ENCODE results near the gene ADAMTS3.
"Not testable (repeated sequence)": the region's sequence is repeated elsewhere in the genome, so short reads cannot be mapped to it uniquely, and the experiment has no call there.

ADAMTS3 gene

DNA sequence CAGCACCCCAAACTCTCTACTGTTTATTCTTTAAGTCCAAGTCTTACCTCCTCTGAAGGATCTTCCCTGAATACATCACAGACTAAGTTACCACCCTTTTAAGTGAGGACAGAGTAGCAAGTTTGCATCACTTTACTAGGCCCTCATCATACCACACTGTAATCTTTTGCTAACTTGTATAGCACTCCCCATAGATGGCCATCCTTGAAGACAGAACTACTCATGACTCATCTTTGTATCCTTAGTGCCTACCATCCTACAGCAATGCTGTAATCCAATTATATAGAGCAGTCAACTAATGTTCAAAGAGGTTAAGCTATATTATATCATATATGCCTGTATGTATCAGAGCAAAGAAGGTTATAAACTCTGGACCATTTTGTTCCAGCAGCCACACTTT, 101.4 kb downstream of the ADAMTS3 start:
- DNase-seq, result no peak

DNA sequence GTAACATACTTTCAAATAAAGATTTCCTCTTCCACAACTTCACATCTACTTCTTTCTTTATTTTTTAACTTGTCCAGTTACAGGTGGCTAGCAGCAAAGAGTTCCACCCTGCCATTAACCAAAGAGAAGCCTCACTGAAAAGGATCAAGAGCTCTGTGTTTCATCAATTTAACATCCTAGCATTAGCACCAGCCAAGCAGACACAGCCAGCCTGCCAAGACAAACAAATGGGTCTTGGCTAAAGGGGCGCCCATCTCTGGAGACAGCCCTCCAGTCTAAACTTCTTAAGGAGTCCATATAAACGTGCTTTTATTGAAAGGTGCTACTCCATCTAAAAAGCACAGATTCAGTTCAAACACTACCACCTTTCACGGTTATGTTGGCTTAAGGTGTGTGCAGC, 105.3 kb downstream of the ADAMTS3 start:
- no peak for DNase-seq

DNA sequence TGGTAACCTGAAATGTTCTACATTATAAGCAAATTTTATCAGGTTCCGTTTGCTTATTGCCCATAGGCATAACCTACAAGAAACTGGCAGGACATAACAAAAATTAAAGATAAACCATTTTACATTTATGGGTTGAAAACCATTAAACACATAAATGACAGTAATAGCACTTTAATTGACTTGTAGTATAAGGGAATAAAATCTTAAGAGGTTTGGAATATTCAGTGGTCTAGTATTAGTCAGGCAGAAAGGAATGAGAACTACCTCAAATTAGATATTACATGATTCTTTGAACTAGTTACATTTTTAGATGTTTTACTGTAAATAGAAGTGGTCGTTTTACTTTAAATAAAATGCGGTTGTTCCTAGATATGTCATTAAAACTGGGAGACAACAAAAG, 111.9 kb downstream of the ADAMTS3 start:
- no peak for DNase-seq

DNA sequence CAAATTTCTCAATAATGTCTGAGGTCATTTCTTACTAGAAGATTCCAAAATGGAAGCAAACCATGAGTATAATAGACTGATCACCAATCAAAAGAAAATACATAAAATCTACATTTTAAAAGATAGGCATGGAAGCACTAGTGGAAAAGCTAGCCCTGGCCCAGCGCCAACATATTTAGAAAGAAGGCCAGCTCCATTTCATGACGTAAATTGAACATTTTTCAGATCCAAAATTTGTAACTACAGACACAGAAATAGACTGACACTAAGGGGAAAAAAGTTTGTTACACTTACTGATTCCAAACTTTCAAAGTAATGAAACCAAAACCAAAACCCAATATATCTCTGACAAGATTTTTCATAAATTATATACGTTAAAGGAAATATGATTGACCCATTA, 117.7 kb downstream of the ADAMTS3 start:
- DNase-seq, result no peak

DNA sequence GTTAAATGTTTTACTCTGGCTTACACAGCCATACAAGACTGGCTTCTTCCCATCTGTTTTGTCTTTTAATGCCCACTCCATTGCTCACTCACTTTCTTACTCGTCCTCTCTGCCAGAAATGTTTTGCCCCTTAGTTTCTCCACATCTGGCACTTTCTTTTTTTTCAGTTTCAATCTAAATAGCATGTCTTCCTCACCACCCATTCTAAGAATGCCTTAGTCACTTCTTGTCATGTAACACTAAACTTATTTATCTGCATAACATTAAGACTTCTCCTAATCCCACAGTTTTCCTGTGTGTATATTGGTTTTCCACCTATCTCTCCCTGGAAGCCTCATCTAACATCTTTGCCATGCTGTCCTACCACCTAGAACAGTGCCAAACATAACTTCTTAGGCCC, 119.3 kb downstream of the ADAMTS3 start:
- DNase-seq, result no peak

DNA sequence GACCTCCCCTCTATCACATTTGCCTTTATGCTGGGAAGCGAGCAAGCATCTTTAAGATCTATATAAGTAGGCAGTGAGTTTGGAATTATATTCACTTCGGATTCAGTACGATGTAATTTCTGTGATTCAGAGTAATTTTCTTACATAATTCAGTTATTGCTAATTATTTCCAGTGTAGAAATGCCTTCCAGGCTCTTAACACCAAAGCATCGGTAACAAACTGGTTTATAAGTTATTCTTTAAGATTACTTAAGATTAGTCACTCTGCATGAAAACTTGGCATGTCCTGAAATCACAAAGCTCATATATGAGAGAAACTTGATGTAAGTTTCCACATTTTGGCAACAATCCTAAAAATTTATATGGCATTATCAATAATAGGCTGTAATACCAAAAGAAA, 120.8 kb downstream of the ADAMTS3 start:
- no peak for DNase-seq

DNA sequence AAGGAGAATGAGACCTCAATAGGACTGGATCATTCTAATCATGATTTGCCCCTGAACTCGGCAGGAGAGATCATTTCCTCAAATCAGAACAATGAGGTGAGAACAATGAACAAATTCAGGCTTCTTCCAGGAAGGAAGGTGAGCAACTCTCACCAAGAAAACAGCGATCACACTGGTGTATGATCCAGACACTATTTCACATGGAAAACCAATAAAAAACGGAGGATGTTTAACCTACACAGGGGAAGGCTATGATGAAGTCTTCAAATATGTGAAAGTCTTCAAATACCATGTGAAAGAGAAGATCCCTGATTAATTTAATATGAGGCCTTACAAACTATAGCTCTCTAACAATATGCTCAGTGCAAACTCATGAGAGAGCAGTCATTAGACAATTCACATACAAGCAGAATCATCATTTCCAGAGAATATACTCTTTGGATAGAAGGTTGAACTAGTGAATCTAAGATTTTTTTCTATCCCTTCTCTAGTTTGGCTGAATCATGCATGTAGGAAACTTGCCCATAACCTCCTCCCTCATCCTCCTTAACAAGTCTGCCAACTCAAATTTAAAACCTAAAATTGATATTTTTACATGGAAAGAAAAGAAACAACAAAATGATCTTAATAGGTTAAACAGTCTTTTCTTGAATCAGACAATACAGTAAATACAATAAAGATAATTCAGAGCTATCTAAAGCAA, 122.5 kb downstream of the ADAMTS3 start:
- no peak for DNase-seq

DNA sequence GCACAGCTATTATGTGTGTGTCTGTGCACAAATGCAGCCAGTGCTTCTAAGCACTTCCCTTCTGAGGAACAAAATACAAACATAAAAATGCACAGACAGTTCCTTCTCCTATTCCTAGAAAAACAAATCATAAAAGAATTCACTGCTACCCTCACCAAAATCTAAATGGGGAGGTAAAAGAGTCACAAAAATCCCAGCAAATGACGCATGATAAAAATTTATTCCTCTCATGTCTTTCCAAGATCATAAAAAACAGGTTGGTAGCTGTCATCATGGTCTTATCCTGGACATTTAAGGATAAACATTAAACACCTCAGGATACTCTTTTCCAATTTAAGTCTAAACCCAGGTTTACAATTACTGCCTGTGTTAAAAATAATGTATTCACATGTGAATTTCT, 124.9 kb downstream of the ADAMTS3 start:
- no peak for DNase-seq

DNA sequence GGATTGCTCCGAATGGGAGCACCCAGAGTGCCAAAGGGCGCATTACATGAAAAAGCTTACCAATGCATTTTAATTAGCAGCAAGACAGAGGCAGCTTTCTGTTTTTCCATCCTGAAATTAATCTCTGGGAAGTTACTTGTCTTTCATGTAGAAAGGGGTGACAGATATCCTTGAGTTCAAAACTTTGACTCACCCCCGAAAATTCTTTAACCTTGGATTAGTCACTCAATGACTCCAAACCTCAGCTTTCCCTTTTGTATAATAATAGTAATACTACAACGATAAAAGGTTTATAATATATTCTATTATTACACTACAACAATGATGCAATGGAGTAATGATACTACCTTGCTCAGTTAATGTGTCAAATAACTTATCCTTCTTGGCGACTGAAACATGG, 126.3 kb downstream of the ADAMTS3 start:
- DNase-seq, result no peak

DNA sequence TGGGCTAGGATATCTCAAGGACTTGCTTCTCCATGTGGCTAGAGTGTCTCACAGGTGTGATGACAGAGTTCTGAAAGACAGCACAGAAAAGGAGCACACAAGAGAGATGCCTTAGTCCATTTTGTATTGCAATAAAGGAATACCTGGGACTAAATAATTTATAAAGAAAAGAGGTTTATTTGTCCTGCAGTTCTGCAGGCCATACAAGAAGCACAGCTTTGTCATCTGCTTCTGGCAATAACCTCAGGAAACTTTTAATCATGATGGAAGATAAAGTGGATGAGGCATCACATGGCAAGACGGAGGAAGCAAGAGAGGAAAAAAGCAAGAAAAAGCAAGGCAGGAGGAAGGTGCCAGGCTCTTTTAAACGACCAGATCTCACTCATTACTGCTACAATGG, 126.9 kb downstream of the ADAMTS3 start:
- no peak for DNase-seq

DNA sequence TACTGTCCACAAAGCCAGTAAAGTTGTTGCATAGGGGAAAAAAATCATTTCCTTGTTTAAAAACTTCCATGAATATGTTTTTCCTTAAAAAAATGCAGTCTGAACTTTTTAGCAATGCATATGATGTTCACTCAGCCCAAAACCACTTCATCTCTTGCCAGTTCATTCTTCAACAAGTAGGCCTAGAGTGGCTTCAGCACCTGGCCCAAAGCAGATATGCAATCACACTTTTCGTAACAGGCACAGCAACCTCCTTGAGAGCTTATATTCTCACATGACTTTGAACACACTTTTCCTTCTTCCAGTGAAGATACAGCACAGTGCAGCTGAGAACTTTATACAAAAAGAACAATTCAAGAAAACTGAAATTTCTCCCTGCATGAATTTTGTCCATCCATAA, 128.6 kb downstream of the ADAMTS3 start:
- DNase-seq, result no peak

DNA sequence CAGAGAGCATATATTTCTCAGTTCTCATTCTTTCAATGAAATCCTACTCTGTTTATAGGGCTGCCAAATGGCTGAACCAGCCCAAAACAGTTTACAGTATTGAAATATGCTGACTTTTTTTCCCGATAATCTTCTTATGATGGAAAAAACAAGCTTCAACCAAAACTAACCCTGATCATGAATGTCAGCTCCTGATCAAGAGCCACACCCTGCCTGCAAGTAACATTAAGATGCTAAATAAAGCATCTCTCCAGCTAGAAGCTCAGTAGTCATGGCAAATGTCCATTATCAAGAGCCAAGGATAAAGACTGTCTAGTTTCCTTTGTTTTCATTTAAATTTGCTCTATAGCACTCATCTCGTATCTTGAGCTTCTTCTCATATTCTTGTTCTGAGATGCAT, 136.0 kb downstream of the ADAMTS3 start:
- no peak for DNase-seq

DNA sequence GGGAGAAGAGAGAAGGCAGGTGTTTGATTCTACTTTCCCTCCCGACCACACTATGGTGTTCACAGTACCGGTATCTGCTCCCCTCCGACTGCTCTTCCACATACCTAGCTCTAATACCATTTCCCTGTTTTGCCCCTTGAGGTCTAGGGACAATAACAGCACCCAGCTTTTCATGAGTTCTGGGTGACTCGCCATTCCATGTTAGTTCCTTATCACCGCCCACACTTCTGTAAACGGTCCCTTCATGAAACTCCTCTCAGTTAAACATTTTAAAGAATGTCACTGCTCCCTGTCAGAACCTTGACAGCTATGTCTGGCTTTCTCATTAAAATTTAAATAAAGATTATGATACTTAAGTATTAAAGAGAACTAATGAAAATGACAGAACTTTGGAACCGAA, 136.7 kb downstream of the ADAMTS3 start:
- DNase-seq, result peak in 1 of 2 donors; percentile 23

DNA sequence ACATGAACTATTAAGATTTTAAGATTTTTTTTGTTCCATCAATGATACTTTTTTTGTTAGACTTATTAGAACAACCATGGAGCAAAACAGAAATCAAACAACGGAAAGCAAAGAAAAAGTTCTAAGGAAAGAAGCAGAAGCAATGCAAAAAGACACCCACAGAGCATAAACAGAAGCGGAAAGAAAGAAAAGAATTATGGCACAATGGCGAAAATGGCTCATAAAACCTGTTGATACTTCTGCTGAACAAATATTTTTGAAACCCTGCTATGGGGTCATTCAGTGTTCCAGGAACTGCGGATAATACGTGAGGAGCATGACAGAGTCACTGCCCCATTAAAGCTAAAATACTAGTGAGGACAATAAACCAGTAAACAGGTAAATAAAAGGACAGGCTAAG, 138.0 kb downstream of the ADAMTS3 start:
- DNase-seq, result no peak

DNA sequence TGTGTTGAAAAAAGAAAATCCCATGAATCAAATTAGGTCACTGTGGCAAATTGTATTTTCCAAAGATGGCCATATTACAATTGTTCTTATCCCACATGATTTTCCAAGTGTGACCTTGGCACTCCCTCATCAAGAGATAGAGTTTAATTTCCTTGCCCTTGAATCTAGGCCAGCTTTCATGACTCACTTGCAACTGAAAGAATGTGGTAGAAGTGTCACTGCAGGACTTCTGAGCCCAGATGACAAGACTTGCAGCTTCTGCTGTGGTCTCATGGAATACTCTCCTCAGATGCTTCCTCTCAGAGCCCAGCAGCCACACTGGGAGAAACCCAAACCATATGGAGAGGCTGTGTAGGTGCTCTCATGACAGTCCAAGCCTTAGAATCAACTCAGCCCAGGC, 139.0 kb downstream of the ADAMTS3 start:
- DNase-seq, result no peak

DNA sequence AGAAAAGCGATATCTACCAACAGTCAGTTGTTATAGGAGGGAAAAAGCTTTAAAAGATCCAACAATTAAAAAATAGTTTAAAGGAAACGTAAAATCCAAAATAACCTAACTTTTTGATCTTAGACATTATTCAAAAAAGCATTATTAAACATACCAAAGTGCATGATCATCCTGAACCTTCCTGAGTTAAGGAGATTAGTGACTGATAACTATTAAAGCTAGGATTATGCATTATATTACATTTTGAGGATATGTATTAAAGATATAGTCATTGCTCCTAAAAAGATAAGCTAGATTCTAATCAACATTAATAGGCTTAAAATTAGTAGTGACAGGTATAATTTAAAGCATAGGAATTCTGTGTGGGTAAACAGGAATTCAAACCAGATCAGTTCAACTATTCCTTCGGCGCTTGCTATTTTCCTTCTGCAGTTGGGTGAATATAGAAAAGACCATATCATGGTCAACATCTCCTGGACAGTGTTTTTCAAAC, 139.6 kb downstream of the ADAMTS3 start:
- no peak for DNase-seq

DNA sequence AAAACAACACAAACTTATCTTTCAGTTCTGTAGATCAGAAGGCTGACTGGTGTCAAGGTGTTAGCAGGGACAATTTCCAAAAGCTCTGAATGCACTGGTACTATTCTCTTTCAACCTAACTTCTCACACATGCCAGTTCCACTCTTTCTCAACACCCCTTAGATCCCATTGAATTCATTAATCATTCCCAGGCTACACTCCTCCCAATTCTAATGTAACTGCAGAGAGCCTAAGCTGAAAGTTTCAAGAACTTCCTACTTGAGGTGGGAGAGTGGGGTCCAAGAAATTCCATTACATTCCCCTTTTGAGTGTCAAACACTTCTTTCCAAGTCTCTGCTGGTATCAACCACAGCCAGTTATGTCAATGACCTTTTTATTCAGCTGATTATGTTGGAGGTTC, 142.0 kb downstream of the ADAMTS3 start:
- no peak for DNase-seq

DNA sequence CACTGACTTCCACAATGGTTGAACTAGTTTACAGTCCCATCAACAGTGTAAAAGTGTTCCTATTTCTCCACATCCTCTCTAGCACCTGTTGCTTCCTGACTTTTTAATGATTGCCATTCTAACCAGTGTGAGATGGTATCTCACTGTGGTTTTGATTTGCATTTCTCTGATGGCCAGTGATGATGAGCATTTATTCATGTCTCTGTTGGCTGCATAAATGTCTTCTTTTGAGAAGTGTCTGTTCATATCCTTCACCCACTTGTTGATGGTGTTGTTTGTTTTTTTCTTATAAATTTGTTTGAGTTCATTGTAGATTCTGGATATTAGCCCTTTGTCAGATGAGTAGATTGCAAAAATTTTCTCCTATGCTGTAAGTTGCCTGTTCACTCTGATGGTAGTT, 143.1 kb downstream of the ADAMTS3 start:
- not testable (repeated sequence) for DNase-seq

DNA sequence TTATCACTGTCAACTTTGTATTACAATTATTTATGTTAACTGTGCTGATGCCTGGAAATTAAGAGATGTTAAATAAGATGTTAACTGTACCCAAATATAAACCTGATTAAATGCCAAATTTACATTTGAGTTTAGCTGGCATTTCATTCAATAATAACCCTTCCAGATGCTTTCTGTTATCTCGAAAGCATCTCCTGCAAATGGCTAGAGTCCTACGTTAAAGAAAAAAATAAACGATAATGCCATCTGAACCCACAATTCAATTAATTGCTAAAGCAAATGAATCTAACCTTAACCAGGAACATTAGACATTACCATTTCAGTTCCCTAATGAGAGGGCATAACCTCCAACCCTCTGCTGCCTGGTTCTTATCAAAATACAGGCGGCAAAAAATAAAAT, 145.0 kb downstream of the ADAMTS3 start:
- no peak for DNase-seq

DNA sequence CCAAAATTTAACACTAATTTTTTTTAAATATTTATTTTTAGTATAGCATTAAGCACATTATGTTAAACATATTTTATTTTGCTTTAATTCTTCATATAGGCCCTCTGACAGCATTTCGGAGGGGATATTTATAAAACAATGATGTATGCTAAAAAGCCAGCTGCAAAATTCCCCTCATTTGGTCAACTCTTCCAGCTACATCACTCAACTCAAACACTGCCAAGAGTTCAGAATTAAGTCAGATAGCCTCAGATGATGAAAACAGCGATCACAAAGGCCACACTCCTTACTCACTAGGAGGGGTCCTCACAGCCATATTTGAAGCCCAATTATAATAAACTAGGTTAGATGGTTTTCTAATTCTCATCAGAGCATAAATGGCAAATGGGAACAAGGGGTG, 146.6 kb downstream of the ADAMTS3 start:
- no peak for DNase-seq

DNA sequence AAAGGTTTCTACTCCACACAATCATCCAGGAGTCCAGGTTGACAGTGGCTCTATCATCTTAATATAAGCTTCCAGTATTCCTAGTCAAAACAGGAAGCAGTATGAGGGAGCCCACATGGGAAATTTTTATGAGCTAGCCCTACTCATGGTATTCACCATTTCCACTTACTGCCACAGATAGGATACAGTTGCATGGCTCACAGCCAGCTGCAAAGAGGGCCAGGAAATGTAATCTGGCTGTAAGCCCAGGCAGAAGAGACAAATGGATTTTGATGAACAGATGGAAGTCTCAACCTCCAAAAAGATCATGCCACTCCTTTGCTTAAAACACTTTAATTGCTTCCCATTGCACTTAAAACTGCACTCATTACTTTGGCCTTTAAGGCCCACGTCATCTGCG, 150.6 kb downstream of the ADAMTS3 start:
- no peak for DNase-seq

DNA sequence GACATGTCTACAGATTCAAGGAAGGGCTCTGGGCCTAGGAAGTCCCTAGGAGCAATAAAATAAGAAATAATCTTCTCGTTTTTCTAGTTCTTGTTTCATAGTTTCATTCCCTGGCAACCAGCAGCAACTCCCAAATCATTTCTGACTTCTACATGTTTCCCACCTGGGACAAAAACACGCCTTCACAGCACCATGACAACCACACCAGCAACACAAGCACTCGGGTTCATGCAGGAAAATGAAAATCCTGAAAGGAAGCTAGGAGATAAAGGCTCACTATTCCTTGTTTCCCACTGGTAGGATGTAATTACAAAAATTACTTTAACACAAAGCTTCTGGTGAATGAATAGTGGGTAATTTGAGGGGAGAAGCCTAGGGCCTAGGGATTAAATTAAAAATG, 158.9 kb downstream of the ADAMTS3 start:
- DNase-seq, result no peak

DNA sequence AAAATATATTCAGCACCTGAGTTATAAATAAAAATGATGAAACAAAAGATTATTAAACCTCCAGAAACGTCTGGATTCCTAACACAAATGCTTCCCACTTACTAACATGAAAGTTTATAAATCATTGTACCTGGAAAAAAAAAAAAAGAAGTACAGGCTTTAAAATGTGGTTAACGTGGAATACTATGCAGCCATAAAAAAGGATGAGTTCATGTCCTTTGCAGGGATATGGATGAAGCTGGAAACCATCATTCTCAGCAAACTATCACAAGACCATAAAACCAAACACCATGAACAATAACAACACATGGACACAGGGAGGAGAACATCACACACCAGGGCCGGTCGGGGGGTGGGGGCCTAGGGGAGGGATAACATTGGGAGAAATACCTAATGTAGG, 160.5 kb downstream of the ADAMTS3 start:
- DNase-seq, result no peak

DNA sequence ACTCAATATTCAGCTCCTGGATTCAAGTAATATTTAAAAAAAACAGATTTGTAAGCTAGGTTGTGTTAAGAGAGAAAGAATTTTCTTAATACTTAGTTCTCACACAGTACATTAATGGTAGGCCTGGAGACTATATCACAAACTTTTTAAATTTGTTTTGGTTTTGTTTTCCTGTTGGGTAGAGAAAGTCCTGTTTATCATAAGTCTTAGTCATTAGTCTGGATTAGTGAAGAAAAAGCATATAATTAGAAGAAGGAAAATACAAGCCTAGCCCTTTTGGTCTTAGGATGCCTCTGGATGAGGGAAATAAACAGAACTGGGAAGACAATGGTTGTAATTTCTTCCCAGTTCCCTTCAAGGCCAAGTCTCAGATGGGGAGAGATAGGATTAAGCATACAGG, 163.6 kb downstream of the ADAMTS3 start:
- DNase-seq, result no peak

DNA sequence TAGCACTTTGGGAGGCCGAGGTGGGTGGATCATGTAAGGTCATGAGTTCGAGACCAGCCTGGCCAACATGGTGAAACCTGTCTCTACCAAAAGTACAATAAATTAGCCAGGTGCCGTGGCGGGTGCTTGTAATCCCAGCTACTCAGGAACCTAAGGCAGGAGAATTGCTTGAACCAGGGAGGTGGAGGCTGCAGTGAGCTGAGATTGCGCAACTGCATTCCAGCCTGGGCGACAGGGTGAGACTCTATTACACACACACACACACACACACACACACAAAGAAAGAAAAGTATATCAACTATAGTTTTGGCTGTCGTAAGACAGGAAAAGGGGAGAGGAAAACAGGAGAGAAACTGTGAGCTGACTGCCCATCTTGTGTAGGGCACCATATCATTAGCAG, 171.7 kb downstream of the ADAMTS3 start:
- DNase-seq, result no peak
